ENCODE measurements around the gene LRRC28.
"Not testable (repeated sequence)": the region's sequence is repeated elsewhere in the genome, so short reads cannot be mapped to it uniquely, and the experiment has no call there.

The LRRC28 gene

GRCh38 chr15:99385865-99386264 is 134.6 kb downstream of the LRRC28 start:
- in situ Hi-C loops (cut with MboI; ENCODE audit: low sequenced_read_pairs), result no loop called here

DNA sequence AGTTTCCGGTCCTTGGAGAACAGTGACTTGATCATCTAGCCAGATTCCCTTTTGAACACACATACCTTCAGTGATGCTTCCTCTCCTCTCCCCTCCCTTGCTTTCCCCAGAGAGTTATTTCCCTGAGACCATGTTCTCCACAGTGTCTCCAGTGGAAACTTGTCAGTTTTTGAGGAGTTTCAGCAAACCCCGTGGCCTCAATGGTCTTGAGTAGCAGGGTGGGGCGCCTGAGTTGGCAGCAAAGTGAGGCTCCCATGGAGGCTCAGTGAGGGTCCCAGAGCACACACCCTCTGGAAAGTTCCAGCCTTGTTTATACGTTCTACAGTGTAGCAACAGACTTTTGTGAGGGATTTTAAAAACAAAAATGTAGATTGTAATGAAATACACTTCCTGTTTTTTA is 135.1 kb downstream of the LRRC28 start:
- in situ Hi-C loops (cut with MboI; ENCODE audit: low sequenced_read_pairs), result no loop called here

DNA sequence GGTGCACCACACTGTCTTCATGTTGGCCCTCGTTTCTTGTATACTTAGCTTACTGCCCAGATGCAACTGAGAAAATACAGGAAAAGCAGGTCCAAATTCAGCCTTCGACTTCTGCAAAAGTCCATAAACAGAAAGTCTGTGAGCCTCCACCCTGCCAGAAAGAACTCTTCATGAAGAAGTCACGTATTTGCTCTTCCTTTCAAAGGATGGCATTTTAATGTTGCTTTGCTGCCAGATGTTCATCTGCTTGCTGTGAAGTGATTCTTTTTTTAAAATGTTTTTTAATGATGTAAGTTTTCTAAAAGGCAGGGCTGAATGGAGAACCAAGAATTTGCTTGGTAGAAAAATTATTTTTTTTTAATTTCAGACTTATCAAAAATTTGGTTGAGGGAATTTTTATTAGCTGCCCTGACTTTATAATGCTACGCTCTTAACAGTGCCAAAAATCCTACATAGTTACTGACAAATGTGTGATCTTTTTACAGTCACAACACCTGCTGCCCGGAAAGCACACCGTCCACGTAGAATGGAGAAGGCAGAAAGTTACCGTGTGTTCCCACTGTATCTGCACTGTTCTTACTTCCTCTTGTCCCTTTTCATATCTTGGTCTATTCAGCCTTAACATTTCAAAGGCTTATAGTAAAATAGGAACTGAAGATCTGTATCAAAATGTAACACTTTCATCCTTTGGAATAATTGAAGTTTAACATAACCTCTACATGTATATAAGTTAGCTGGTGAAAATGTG is 136.3 kb downstream of the LRRC28 start:
- in situ Hi-C loops (cut with MboI; ENCODE audit: low sequenced_read_pairs), result no loop called here

GRCh38 chr15:99390667-99391066 is 139.4 kb downstream of the LRRC28 start:
- in situ Hi-C loops (cut with MboI; ENCODE audit: low sequenced_read_pairs), result no loop called here

- in situ Hi-C loops (cut with MboI; ENCODE audit: low sequenced_read_pairs), result no loop called here
Measured at GRCh38 chr15:99393641-99394040, 142.4 kb downstream of the LRRC28 start.

DNA sequence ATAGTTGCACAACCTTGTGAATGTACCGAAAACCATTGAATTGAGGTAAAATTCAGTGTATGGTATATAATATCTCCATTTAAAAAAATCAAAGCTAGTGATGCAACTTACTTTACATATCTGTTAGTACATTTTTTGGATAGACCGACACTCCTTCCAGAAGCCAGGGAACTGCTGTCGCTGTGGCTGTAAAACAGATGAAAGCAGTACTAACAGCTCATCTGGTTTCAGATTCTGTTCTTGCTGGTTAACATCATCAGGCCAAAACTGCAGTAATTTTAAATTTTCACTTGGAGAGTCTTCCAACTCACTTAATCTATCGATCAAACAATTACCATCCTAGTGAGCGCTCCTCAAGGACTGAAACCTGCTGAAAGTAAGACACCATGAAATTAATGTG is 145.1 kb downstream of the LRRC28 start:
- in situ Hi-C loops (cut with MboI; ENCODE audit: low sequenced_read_pairs), result no loop called here

GRCh38 chr15:99399061-99399460 is 147.8 kb downstream of the LRRC28 start:
- in situ Hi-C loops (cut with MboI; ENCODE audit: low sequenced_read_pairs), result no loop called here

DNA sequence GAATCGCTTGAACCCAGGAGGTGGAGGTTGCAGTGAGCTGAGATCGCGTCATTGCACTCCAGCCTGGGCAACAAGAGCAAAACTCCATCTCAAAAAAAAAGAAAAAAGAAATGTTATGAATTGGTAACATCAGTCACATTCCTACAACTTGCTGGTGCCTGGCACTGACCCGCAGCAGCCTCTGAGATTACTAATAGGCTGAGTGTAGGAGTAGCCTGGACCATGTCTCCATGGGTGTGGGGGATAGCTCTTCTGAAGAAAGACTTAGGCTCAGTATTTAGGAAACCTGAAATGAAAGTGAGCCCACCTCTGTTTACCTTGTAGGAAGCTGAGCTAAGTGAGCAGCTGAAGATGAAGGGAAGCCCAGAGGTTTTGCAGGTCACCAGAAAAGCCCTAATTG is 148.3 kb downstream of the LRRC28 start:
- in situ Hi-C loops (cut with MboI; ENCODE audit: low sequenced_read_pairs), result no loop called here

GRCh38 chr15:99401216-99401615 is 149.9 kb downstream of the LRRC28 start:
- in situ Hi-C loops (cut with MboI; ENCODE audit: low sequenced_read_pairs), result not testable (repeated sequence)

DNA sequence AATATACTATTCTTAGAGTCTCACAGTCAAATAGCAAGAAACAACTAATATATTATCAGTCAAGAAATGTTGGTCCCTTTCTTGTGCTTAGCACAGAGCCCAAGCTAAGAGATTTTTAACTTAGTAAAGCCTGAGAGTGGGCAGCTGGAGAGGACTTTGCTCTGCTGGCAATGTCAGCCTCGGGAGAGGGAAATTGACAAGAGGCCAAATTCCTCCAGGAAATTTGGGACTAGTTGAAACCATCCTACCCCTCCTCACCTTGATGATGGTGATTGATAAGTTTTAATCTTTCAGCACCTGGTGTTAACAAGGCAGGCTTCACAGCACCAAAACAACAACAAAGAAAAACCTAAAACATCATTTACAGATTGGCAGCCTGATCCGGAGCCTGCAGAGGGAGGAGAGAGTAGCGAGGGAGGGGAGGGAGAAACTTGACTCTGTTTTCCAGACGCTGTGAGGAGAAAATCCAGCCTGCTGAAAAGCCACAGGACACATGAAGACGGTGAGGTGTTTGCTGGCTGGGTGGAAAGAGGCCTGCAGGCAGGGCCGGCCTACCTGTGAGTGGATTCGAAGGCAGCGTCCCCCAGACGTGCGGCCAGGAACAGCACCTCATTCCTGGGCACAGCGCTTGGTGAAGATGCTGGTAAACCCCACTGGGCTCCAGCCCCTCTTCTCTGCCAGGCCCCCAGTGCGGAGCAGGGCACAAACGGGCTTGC is 150.9 kb downstream of the LRRC28 start:
- in situ Hi-C loops (cut with MboI; ENCODE audit: low sequenced_read_pairs), result no loop called here

- in situ Hi-C loops (cut with MboI; ENCODE audit: low sequenced_read_pairs), result no loop called here
Measured at GRCh38 chr15:99403597-99403996, 152.3 kb downstream of the LRRC28 start.

DNA sequence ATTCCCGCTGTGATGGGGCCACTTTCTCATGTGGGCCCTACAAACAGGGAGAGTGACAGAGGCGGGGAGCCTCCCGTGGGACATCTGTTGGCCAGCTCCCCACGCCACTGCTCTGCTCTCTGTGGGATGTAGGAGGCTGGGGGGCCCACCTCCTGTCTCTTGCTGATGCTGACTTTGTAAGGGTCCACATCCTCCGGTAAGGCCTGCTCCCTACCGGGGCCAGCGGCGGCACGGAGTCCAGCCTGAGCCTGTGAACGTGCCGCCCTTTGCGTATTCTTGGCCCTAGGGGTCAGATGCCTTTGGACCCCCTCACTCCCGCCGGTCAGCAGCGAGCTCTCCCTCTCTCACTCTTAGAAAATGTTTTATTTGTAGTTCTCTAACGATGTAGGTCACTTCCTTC is 153.2 kb downstream of the LRRC28 start:
- in situ Hi-C loops (cut with MboI; ENCODE audit: low sequenced_read_pairs), result no loop called here

- in situ Hi-C loops (cut with MboI; ENCODE audit: low sequenced_read_pairs), result no loop called here
Measured at GRCh38 chr15:99406120-99406519, 154.8 kb downstream of the LRRC28 start.

GRCh38 chr15:99406716-99407487 is 155.6 kb downstream of the LRRC28 start:
- in situ Hi-C loops (cut with MboI; ENCODE audit: low sequenced_read_pairs), result no loop called here

GRCh38 chr15:99407716-99408115 is 156.4 kb downstream of the LRRC28 start:
- in situ Hi-C loops (cut with MboI; ENCODE audit: low sequenced_read_pairs), result no loop called here

- in situ Hi-C loops (cut with MboI; ENCODE audit: low sequenced_read_pairs), result no loop called here
Measured at GRCh38 chr15:99408236-99409096, 157.2 kb downstream of the LRRC28 start.

DNA sequence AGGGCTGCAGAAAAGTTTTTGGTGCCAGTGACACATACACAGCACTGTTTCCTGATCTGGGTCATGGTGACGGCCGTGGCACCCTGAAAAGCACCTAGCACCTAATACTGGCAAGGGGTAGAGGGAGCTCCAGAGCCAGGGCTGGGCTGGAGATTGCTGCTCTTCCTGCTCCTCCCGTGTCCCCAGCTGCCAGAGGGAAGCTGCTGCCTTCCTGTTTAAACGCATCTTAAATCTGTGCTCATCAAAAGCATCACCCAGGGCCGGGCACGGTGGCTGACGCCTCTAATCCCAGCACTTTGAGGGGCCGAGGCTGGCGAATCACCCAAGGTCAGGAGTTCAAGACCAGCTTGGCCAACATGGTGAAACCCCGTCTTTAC is 157.8 kb downstream of the LRRC28 start:
- in situ Hi-C loops (cut with MboI; ENCODE audit: low sequenced_read_pairs), result no loop called here

- in situ Hi-C loops (cut with MboI; ENCODE audit: low sequenced_read_pairs), result no loop called here
Measured at GRCh38 chr15:99409560-99409959, 158.3 kb downstream of the LRRC28 start.

DNA sequence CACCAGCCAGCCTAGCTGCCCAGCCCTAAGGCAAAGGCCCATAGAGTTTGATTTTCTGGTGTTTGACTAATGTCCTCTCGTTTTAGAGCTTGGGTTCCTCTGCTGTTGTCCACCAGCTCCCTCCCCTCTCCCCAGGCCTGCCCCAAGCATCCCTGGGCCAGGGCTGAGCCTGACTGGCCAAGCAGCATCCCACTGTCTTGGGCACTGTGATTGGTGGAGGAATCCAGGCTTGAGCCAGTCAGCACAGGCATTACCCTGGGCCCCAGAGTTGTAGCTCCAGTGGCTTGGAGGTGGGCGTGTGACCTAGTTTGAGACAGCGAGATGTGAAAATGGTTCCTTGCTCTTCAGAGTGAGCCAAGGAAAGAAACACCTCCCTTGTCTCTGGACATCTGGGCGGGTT is 159.2 kb downstream of the LRRC28 start:
- in situ Hi-C loops (cut with MboI; ENCODE audit: low sequenced_read_pairs), result no loop called here

DNA sequence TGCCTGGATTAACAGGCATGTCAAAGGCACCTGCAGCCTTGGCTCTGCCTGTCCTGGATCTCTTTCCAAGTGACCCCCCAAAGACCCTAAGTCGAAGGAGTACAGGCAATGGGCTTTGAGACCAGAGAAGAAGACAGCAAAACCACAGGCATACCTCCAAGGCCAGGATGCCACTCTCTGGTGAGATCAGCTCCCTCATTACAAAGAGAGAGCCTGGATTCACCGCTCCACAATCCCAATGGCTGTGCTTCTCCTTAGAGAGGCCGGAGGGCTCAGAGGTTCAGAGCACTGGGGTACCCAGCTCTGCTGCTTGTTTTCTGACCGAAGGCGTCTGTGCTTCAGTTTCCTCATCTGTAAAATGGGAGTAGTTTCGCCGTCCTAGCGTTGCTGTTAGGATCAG is 160.0 kb downstream of the LRRC28 start:
- in situ Hi-C loops (cut with MboI; ENCODE audit: low sequenced_read_pairs), result no loop called here

DNA sequence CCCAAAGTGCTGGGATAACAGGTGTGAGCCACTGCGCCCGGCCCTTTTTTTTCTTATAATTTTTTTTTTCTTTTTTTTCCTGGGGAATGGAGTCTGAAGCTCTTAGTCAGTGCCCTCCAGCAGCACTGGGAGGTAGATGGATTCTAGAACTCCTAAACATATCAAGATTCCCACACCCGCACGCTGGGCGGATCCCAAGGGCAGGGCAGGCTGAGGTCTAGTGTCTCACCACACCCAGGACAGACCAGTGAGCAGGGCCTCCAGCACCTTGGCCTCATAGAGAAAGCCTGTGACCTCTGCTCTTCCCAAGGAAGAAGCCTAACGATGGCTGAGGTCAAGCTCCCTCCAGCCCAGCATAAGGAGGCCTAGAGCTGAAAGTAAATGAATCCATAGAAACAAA is 160.8 kb downstream of the LRRC28 start:
- in situ Hi-C loops (cut with MboI; ENCODE audit: low sequenced_read_pairs), result no loop called here
